Cardiac fibroblast (primary cell): ENCODE data around the gene NAT8L.

Experiments used
- DNase-seq, 2 donors: peaks; one replicate each; pipeline versions ENCODE4 v3.0.0 to v3.0.0-alpha.2; 2010; ENCODE audit warnings: low read depth in 2 of 2
- H3K4me3 ChIP-seq, 2 donors: replicated peaks in 1 of 2; 1 replicate in 1 of 2; 2 replicates in 1 of 2; pipeline ENCODE4 v1.5.1; 2011; ENCODE audit warnings: low read depth in 2 of 2, low read length in 2 of 2, mild to moderate bottlenecking in 2 of 2, moderate library complexity in 1 of 2
- TF ChIP-seq, protein P1 (sequence below): IDR thresholded peaks from one replicate; pipeline ENCODE4 v1.5.1; 2011; ENCODE audit warnings: low read depth, mild to moderate bottlenecking, low read length, inconsistent platforms

Gene NAT8L

DNA sequence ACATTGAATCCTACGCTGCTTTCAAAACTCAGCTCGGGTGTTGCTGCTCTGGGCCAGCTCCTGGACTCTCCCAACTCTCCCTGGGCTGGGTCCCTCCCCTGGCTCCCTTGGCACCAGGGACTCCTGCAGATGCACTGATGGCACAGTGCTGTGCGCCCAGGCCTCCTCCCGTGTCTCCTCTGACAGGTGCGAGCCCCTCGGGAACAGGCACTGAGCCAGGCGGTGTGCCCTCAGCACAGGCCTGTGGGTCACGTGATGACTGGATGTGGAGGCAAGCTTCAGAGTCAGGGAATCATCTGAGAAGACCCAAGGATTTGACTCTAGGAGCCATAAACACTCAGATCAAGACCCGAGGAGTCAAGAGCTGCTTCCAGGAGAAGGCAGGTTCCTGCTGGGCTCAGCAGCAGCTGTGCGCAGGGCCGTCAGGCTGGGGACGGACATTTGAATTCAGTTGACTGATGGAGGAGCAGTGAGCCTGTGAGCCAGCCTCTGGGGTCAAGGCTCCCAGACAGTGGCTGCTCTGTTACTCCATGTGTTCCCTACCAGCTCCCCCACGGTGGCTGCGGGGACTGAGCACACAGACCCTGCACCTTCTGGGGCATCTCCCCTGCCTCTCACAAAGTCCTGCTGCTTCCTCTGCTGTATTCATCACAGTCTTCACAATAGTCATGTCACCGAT lies 33.0 kb downstream of the NAT8L start:
- H3K4me3 ChIP-seq, result no peak overlapping the region
- TF ChIP-seq, protein P1, sequence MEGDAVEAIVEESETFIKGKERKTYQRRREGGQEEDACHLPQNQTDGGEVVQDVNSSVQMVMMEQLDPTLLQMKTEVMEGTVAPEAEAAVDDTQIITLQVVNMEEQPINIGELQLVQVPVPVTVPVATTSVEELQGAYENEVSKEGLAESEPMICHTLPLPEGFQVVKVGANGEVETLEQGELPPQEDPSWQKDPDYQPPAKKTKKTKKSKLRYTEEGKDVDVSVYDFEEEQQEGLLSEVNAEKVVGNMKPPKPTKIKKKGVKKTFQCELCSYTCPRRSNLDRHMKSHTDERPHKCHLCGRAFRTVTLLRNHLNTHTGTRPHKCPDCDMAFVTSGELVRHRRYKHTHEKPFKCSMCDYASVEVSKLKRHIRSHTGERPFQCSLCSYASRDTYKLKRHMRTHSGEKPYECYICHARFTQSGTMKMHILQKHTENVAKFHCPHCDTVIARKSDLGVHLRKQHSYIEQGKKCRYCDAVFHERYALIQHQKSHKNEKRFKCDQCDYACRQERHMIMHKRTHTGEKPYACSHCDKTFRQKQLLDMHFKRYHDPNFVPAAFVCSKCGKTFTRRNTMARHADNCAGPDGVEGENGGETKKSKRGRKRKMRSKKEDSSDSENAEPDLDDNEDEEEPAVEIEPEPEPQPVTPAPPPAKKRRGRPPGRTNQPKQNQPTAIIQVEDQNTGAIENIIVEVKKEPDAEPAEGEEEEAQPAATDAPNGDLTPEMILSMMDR, result no peak
- DNase-seq, result no peak

DNA sequence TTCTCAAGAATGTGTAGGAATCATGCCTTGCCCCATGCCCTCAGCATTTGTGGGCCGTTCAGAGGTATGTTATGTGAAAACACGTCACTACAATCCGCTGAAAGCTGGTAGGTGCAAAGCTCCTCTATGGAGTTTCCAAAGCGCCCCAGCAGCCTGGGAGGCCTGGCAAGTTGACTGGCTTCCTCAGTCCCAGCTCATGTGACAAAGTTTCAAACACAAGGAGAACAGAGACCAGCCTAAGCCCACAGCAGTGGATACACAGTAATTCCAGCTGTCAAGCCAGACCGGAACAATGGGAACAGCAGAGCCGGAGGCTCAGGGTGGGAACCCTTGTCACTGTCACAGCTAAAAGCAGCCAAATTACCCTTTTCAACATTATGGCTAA lies 33.5 kb downstream of the NAT8L start:
- no peak for DNase-seq
- TF ChIP-seq, protein P1, result no peak
- no peak overlapping the region for H3K4me3 ChIP-seq

DNA sequence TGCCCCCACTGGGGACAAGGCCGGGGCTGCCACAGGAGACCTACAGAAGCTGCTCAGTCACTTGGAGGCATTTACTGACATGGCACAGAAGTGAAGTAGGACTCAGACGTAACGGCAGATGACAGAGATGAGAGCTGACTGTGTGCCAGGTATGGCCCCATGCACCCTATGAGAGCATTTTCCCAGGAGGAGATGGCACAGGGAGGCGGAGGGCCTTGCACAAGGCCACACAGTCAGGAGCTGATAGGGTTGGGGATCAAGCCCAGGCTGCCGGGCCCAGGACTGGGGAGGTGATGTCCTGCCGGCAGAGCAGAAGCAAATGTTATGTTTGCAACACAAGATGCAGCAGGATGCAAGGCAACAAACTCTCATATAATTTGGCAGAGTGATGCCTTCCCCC lies 34.1 kb downstream of the NAT8L start:
- no peak overlapping the region for H3K4me3 ChIP-seq
- TF ChIP-seq, protein P1, result no peak
- DNase-seq, result no peak

DNA sequence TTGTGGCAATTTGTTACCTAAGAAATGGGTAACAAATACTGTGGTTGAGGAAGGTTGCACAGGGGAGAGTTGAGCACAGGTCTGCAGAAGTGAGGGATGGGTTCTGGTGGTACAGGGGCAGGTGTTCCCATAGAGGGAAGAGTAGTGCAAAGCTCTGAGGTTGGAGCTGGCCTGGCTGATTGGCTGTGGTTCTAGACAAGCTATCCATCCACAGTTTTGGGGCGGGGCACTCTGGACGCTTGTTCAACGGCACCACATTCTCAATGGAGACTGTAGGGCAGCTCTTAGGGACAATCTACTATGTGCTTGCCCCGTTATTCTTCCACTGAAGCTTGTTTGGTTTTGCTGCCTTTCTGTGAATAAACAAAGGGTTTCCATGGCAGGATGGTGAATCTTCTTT lies 35.4 kb downstream of the NAT8L start:
- TF ChIP-seq, protein P1, result no peak
- no peak for DNase-seq
- no peak overlapping the region for H3K4me3 ChIP-seq

DNA sequence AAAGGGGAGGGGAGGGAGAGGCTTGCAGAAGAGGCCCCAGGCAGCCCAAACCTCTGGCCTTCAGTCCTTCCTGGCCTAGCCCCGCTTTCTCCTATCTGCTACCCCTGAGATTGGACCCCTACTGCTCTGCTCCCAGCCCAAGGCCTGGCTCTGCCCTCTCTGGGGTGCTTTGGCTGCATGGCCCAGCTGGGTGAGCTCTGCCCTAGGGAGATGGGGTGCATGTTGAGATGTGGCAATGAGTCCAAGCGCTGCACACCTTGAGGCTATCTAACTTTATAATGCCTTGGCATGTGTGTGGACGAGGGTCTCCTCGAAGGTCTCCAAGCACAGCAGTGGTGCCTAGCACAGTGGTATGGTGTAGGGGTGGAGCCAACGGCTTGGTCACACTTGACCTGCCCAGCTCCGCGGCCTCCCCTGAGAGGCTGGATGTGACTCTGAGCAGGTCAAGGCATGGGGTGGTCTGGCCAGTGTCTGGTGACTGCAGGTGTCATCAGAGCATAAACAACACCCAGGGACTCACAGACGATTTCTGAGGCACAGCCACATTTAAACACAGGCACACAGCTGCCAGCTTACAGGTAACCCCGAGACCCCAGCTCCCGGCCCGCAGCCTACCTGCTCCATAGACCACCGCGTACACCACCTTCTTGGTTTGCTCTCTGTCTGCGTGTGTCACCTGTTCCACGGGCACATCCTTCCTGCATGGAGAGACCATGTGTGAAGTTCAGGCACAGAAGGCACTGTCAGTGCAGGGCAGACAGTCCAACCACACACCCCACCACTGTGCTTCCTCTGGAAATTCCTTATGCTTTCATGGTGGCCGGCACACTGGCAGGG lies 36.3 kb downstream of the NAT8L start:
- TF ChIP-seq, protein P1, result no peak
- DNase-seq, result peak in 1 of 2 donors; percentile 2
- H3K4me3 ChIP-seq, result no peak overlapping the region

DNA sequence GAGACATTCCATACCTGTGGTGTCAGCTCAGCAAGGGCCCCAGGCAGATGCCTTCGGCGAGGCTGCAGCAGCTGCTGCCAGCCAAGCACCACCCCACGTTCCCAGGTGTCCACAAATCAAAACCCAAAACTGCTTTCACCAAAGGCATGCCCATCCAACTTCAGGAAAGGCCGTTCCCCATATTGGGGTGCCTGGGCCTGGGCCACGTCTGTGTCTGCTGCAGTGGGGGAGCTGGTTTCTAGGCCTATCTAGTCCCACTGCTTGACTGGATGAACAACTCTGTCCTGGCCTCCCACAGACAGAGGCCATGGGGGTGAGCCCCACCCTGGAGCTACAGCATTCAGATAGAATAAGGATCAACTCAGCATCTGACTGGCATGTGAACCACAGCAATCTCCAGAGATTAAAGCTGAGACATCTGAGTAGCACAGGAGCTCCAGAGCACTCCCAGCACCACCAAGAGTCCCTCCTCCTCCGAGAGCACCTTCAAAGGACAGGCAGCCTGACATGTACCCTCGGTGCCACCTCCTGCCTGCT lies 37.0 kb downstream of the NAT8L start:
- DNase-seq, result no peak
- TF ChIP-seq, protein P1, result no peak
- no peak overlapping the region for H3K4me3 ChIP-seq
